ENCODE measurements around the gene TMEM25.

Gene TMEM25

DNA sequence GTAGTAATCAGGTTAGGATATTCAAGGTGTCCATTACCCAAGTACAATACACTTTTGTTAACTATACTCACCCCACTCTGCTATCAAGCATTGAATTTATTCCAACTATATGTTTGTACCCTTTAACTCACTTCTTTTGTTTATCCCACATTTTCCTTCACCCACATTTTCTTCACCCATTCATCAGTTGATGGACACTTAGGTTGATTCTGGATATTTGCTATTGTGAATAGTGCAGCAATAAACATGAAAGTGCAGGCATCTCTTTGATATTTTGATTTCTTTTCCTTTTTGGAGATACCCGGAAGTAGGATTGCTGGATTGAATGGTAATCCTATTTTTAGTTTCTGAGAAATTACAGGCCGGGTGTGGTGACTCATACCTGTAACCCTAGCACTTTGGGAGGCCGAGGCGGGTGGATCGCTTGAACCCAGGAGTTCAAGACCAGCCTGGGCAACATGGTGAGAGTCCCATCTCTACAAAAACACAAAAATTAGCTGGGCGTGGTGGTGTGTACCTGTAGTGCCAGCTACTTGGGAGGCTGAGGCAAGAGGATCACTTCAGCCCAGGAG is 6.5 kb downstream of the TMEM25 start:
- no peak for TF ChIP-seq CTCF (IDR thresholded peaks at IDR 0.05; ENCODE audit: insufficient read depth, low read depth, low read length, missing control alignments)
- no peak overlapping the region for H3K4me3 ChIP-seq (ENCODE audit: low read depth, low read length)
- no peak for DNase-seq (ENCODE audit: low read depth)

DNA sequence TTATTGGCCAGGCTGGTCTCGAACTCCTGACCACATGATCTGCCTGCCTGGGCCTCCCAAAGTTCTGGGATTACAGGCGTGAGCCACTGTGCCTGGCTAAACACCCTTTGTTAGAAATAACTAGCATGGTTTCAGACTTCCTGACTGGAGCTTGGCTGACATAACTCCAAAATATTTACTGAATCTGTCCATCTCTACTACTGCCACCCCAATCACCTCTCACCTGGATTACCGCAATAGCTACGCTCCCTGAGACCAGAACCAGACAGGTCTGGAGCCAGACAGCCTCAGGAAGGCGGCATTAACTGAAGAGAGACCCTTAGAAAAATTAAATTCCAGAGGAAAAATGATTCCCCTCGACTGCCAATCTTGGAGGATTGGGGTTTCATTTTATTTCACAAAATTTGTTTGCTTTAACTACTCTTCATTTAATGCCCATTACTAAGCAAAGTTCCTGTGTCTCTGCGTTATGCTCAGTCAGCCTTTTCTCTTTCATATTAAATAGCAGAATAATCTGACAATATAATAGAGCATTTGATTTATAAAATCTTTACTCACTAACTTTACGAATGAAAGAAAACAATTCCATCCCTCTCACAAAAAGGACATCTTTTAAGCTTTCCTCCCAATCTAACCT is 13.1 kb downstream of the TMEM25 start:
- DNase-seq (ENCODE audit: low read depth) = no peak
- TF ChIP-seq CTCF (IDR thresholded peaks at IDR 0.05; ENCODE audit: insufficient read depth, low read depth, low read length, missing control alignments) = no peak

GRCh38 chr11:118544647-118545010 is 13.6 kb downstream of the TMEM25 start:
- no peak overlapping the region for H3K4me3 ChIP-seq (ENCODE audit: low read depth, low read length)
- TF ChIP-seq CTCF (IDR thresholded peaks at IDR 0.05; ENCODE audit: insufficient read depth, low read depth, low read length, missing control alignments) = no peak
- DNase-seq (ENCODE audit: low read depth) = no peak

More for the DNA sequence above, 13.1 kb downstream of the TMEM25 start:
- no peak overlapping the region for H3K4me3 ChIP-seq (ENCODE audit: low read depth, low read length)

GRCh38 chr11:118545533-118545932 is 14.5 kb downstream of the TMEM25 start:
- TF ChIP-seq CTCF (IDR thresholded peaks at IDR 0.05; ENCODE audit: insufficient read depth, low read depth, low read length, missing control alignments) = no peak
- H3K4me3 ChIP-seq (ENCODE audit: low read depth, low read length) = no peak overlapping the region
- DNase-seq (ENCODE audit: low read depth) = no peak

- no peak overlapping the region for H3K4me3 ChIP-seq (ENCODE audit: low read depth, low read length)
- DNase-seq (ENCODE audit: low read depth) = no peak
- no peak for TF ChIP-seq CTCF (IDR thresholded peaks at IDR 0.05; ENCODE audit: insufficient read depth, low read depth, low read length, missing control alignments)
Observed at GRCh38 chr11:118547132-118547531, 16.1 kb downstream of the TMEM25 start.

GRCh38 chr11:118552341-118552740 is 21.3 kb downstream of the TMEM25 start:
- TF ChIP-seq CTCF (IDR thresholded peaks at IDR 0.05; ENCODE audit: insufficient read depth, low read depth, low read length, missing control alignments) = no peak
- no peak overlapping the region for H3K4me3 ChIP-seq (ENCODE audit: low read depth, low read length)
- DNase-seq (ENCODE audit: low read depth) = no peak

DNA sequence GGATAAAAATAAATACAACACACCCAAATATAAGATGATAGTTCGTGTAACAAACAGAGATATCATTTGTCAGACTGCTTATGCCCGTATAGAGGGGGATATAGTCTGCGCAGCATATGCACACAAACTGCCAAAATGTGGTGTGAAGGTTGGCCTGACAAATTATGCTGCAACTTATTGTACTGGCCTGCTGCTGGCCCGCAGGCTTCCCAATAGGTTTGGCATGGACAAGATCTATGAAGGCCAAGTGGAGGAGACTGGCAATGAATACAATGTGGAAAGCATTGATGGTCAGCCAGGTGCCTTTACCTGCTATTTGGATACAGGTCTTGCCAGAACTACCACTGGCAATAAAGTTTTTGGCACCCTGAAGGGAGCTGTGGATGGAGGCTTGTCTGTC is 29.8 kb downstream of the TMEM25 start:
- no peak for TF ChIP-seq CTCF (IDR thresholded peaks at IDR 0.05; ENCODE audit: insufficient read depth, low read depth, low read length, missing control alignments)
- no peak for DNase-seq (ENCODE audit: low read depth)
- no peak overlapping the region for H3K4me3 ChIP-seq (ENCODE audit: low read depth, low read length)
